Activated CD8-positive, alpha-beta memory T cell treated with anti-CD3 and anti-CD28 coated beads, Interleukin-2, amount 50 U/mL, for 1 hour (primary cell): Measurements from ENCODE around the gene STOML2.
A peak's percentile ranks its signal among the peaks of the same experiment; 100 is the strongest.

Experiments used
- DNase-seq: peaks from one replicate; pipeline ENCODE4 v3.0.0-alpha.2; 2020; ENCODE audit errors: extremely low read depth

Gene STOML2

DNA sequence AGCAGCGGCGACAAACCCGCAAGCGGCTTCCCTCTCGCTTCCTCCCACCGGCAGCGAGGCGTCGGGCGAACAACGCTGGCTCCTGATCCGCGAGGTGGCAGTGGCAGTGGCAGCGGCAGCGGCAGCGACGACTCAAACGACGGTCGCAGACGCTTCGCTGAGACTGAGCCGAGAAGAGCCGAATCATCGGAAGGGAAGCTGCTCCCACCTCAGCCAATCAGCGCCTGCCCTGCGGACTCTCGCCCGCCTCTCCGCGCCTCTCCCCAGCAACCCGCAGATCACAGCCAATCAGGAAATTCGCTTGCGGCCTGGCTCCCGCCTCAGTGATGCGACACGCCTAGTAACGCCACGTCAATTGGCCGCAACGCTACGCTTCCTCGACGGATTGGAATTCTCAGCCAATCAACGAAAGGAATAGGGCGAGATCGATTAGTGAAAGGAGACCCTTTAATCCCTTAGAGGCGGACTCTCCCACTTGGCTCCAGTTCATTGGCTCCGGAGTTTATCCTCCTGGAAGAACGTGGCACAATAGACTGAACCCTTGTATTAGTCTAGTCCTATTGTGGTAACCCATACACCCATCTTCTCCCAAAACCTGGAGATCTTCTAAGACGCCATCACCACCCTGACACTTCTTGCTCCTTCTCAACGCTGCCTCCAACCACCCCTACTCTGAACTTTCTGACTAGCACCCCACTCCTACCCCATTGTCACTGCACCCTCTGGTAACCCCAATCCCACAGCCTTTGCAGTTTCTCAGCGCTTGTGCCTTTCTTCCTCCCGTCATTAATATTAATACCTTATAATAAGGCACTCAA is 30.3 kb downstream of the STOML2 start, which contains the start of gene VCP:
VCP (minus strand) TSS at position 165 of the 818 bp plus-strand sequence. CDS start 272 bp downstream, outside the sequence.
- peak; percentile 95 for DNase-seq

DNA sequence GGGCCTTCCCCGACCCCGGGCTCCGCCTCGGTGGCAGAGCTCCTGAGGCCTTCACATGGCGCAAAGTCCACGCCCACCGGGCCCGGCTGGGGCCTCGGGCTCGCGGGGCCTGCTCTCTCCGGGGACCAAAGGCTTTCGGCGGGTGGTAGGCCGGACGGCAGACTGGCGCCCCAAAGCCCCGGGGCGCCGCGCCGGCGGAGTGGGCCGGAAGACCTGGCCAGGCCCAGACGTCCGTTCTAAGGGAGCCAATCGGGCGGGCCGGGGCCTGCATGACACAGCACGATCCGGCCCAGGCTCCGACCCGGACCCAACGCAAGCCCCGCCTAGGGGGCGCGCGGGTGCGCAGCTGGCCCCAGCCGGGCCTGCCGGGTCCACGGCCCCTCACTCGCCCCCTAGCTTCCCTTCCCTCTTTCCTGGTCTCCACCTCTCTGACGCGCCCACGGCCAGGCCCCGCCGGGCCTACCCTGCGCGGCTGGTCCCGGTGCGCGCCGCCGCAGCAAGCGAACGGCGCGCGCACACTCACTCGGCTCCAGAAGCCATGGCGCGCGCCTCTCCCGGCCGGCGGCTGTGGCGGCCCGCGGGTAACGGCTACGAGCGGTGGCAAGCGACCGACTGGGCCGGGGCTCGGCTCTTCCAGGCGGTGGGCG is 31.0 kb downstream of the STOML2 start:
- peak; percentile 31 for DNase-seq

DNA sequence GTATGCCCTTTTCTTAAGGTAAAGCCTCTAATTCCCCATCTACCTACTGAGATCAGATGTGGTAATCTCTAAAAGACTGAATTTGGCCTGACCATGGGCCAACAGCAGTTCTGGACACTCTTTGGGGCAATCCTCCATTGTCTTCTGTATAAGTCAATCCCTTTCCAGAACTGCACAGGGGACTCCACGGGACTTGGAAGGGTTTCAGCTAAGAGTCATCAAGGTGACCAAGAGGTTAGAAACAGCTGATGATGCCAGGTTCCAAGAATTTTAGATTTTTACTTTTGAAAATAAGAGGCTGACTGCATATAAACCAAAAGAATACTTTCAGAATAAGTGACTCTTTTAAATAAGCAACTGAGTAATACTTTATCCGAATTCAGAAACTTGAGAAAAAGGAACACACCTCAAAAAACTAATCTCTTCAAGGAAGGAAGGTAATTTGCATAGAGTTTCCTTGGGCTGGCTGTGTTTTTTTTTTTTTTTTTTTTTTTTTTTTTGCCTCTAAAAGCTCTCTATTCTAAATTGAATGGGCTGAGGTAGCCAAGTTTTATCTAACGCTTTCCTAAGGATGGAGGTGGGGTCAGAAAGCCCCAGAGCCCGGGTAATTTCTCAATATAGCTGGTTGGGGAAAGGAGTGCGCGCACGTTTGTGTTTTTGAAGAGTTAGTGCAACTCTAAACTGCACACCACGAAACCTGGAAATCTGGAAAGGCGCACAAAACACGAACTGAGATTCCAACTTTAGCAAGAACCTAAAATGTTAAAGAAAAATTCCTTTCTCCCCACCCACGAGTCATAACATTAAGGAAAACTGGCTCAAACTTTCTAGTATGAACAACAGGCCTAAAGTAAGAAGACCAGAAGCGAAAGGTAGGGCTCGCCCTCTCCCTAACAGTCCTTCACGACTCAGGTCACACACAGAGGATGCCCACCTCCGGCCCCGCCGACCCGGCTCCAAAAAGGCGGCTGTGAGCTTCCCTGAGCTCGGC is 31.8 kb downstream of the STOML2 start:
- no peak for DNase-seq

DNA sequence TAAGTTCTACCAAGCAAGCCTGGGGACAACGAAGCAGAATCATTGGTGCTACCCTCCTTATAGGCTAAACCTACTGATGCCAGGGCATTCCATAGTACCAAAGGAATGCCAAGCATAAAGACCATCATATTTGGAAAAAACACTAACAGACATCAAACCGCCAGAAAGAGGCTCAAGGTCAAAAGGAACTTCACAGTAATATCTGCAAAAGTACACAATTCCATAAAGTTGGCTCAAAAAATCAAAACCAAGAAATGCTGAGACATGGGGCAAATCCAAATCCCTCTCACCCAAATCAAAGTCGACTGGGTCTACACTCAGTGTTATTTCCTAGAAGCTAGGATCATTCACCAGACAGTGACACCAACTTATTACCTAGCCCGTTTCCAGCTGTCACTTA is 33.9 kb downstream of the STOML2 start:
- no peak for DNase-seq

DNA sequence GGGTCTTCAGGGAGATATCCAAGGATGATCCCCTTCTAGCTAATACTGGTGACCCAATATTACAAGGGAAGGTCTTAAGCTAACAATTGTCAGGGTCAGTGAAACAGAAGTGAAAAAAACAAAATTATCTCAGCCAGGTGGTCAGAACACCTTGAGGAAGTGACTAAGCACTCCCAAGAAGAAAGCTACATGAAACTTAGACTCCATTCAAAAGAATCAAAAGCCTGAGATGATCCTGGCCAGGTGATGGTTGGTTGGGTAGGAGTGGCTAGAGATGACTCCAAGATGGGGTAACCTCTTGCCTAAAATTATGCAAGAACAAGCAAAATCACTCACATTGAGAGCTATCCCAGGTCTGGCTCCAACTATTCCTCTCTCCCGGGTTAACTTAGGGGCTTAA is 35.9 kb downstream of the STOML2 start:
- no peak for DNase-seq

DNA sequence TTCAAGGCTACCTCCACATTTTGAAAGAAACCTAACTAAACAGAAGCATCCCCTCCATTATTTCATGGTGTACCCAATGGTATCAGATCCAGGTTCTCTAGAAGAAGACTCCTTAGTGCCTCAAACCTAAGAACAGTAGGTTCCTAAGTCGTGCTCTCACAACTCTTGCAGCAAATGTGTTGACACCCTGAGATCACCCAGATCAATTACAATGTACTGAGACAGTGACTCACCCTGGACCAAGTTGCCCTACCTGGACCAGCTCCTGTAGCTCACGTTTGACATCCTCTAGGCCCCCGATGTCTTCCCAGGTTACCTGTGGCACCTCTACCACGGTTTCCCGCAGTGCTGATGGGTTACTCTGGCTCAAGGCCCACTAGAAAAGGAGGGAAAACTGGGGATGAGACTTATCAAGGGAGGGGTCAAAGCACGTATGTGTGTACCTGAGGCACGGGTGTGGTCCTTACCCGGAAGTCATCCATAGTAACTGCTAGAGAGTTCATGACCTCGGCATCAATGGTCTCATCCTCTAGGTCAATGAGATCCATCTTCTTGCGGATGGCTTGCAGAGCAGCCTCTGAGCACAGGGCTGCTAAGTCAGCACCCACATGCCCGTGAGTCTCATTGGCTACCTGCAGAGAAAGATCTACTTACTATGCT is 42.3 kb downstream of the STOML2 start:
- DNase-seq, result no peak

DNA sequence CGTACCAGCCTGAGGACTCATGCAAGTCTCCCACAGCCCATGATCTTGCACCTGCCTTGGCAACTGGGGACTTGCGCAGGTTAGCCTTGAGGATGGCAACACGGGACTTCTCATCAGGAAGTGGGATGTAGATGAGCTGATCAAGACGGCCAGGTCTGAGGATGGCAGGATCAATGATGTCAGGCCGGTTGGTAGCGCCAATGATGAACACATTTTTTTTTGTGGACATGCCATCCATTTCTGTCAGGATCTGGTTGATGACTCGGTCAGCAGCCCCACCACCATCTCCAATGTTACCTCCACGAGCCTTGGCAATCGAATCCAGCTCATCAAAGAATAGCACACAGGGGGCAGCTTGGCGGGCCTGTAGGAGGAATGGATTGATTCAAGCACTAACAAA is 43.5 kb downstream of the STOML2 start:
- no peak for DNase-seq

DNA sequence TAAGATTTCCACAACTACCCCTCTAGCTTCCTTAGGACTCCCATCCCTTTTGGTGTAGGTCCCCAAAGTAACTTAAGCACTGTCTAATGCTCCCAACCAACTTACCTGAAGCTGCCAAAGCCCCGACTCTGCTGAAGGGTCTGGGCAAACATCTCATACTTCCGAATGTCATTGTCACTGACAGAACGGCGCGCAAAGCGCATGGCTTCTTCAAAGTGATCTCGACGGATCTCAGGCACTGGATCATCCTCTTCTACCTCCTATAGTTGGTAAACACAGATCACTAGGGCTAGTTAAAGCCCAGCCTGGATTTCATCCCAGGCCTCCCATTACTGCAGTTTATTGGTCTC is 45.7 kb downstream of the STOML2 start:
- DNase-seq, result no peak

DNA sequence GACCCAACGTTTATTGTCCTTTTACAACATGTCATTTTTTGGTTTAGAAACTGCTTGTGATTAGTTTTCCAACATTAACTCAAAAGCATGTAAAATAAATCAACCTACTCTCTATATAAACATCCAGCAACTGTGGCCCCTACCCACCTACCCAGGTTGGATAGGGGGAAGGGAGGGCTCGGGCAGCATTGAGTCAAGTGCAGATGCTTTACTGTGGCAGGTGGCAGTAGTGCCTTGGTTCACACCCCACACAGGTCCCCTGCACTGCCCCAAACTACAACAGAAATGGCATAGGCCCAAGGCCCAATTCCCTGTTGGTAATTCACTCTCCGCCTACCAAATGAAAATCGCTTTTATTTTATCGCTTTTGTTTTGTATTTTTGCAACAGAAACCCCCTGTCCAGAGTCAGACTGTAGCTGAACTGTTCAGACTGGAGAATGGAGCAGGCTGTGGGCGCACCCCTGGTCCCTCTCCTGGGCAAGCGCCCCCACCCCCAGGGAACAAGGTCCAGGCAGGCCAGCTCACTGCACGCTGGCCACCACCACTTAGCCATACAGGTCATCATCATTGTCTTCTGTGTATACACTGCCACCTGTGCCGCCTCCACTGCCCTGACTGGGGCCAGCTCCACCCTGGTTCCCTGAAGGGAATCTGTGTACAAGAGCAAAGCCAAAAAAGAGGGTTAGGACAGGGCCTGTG is 46.2 kb downstream of the STOML2 start:
- DNase-seq, result no peak

DNA sequence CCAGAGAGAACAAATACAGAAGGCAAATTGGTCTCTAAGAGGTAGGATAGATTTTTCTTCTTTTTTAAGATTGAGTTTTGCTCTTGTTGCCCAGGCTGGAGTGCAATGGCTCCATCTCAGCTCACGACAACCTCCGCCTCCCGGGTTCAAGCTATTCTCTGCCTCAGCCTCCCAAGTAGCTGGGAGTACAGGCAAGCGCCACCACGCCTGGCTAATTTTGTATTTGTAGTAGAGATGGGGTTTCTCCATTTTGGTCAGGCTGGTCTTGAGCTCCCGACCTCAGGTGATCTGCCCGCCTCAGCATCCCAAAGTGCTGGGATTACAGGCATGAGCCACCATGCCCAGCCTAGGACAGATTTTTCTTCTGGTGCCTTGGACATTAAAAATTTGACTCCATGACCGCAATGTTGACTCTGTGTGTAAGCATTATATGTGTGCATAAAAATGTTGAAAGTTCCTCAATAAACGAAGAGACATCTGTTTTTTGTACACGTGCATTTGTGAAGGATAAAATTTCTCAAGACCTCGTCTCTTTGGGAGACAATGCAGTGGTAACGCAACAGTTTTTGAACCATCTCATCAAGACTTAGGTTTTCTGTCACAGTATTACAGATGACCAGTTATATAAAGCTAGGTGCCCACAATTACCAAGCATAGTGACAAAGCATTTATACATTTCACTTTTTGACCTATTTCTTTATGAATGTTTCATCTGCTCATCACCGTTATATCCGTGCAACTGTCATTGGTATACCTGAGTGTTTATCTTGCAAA is 47.9 kb downstream of the STOML2 start:
- no peak for DNase-seq

DNA sequence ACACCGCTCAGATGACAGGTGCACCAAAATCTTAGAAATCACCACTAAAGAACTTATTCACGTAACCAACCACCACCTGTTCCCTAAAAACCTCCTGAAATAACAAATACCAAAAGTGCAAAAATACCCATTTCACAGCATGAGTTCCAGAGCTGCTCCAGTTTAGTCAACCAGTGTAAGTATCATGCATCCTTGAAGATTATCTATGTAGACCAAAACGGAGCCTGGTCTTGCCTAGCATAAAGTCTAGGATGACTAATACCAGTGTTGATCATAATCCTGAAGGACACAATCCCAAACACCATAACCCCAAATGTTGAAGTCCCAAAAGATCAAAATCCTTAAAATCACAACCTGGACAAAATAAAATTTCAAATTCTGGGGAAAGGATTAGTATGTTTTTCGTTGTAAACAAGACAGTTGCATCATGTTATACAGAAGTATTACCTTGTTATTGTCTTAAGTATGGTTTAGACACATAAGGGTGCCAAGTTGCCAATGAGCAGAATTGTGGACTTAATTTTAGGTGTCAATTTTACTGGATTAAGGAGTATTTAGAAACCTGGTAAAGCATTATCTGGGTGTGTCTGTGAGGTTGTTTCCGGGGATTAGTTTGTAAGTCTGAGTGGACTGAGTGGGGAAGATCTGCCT is 48.6 kb downstream of the STOML2 start:
- no peak for DNase-seq

DNA sequence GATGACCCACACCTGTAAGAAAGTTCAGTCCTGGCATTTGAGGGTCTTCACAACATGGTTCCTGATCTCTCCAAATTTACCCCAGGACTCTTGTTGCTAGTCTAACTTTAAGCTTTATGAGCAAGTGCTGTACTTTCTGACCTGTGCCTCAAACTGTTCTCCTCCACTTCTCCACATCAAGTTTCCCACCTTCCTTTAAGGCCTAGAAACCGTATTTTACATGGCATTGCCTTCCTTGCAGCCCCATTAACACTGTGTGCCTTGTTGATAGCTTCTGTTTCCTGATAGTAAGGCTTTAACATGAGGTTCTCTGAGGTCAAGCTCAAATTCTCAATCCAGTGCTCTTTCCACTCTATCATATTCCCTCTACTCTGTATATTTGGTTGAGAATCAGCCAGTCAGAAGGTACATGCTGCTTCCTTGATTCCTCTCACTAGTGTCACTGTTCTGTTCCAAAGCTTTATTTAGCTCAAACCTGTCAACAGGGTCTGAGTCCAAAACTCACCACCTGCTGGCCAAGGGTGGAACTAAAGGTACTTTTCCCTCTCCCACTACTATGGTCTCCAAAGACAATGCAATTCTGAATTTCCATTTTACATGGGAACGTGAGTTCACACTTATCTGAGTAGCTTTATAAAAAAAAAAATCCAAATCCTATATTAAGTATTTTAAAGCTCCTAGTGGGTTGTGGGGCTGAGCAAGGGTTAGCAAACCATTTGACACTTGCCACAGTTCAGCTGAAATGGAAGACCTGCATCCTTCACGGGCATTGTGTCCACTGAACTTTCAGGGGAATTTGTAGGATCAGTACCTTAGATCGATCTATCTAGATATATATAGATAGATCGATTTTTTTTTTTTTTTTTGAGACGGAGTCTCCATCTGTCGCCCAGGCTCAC is 51.6 kb downstream of the STOML2 start:
- DNase-seq, result no peak
